B cell (primary cell): ENCODE results near the gene ITPR1. TPM values are rescaled to one million over a fixed set of nuclear protein-coding genes. Genes with fewer than 3 reads are reported as not detected.

Source experiments
- ATAC-seq: fragments of 200-7000 bp; cut with Tn5 transposase; one replicate; pipeline ENCODE4 v1.10.0; 2021; ENCODE audit warnings: low read depth, mild to moderate bottlenecking, moderate number of reproducible peaks, moderate library complexity
- CTCF ChIA-PET: fragments of 350-600 bp; sonication (Branson Sonifier 250); formaldehyde crosslinking; loops from one replicate; lab custom pipeline; 2021; ENCODE audit warnings: antibody characterized with exemption, inconsistent platforms; lab: Charles Lee
- POLR2A ChIA-PET: fragments of 350-600 bp; sonication (Branson Sonifier 250); formaldehyde crosslinking; loops from one replicate; lab custom pipeline; 2021; ENCODE audit warnings: antibody characterized with exemption; lab: Charles Lee
- DNase-seq: peaks from one replicate; pipeline ENCODE4 v3.0.0; 2013
- H2AFZ ChIP-seq: 2 replicates; pipeline ENCODE4 v1.6.1; 2012; ENCODE audit warnings: mild to moderate bottlenecking, low read depth, low read length; ENCODE audit not compliant: insufficient read depth, poor library complexity, severe bottlenecking
- H3K27ac ChIP-seq, 2 donors: 1 replicate in 1 of 2; 2 replicates in 1 of 2; pipeline ENCODE4 v1.5.1; 2012 to 2013; ENCODE audit warnings: low read length in 2 of 2, mild to moderate bottlenecking in 2 of 2, moderate library complexity in 1 of 2
- H3K27me3 ChIP-seq, 4 experiments: fragments of 200-600 bp in 1 of 4; sonication (generic) in 1 of 4; replicated peaks in 1 of 4; 1 replicate in 2 of 4; 2 replicates in 2 of 4; pipeline versions ENCODE4 v1.6.1 to v1.7.0; 2013 to 2016; ENCODE audit warnings: low read length in 3 of 4, mild to moderate bottlenecking in 2 of 4, mixed read lengths in 1 of 4, moderate library complexity in 1 of 4; ENCODE audit not compliant: insufficient read depth in 4 of 4, control insufficient read depth in 3 of 4; ENCODE audit errors: control extremely low read depth in 1 of 4
- H3K36me3 ChIP-seq, 2 experiments: replicated peaks in 1 of 2; 1 replicate in 1 of 2; 2 replicates in 1 of 2; pipeline versions ENCODE4 v1.6.1 to v1.7.1; 2013; ENCODE audit warnings: low read length in 1 of 2; ENCODE audit not compliant: insufficient read depth in 2 of 2, control insufficient read depth in 1 of 2; ENCODE audit errors: control extremely low read depth in 1 of 2, extremely low read depth in 1 of 2
- H3K4me1 ChIP-seq, 2 donors: fragments of 200-600 bp in 1 of 2; sonication (generic) in 1 of 2; 1 replicate in 1 of 2; 2 replicates in 1 of 2; pipeline versions ENCODE4 v1.5.1 to v1.6.1; 2013 to 2017; ENCODE audit warnings: low read length in 2 of 2; ENCODE audit not compliant: control insufficient read depth in 2 of 2, insufficient read depth in 2 of 2
- H3K4me2 ChIP-seq: replicated peaks from 2 replicates; pipeline ENCODE3; 2012; ENCODE audit warnings: mild to moderate bottlenecking, low read depth, low read length; ENCODE audit not compliant: poor library complexity, severe bottlenecking
- H3K4me3 ChIP-seq, 5 experiments: fragments of 200-600 bp in 1 of 5; sonication (generic) in 1 of 5; 1 replicate in 3 of 5; 2 replicates in 2 of 5; pipeline versions ENCODE4 v1.5.1 to v1.7.0; 2011 to 2016; ENCODE audit warnings: low read length in 4 of 5, mild to moderate bottlenecking in 4 of 5, low read depth in 2 of 5, control low read depth in 1 of 5, moderate library complexity in 1 of 5; ENCODE audit not compliant: insufficient read depth in 1 of 5; ENCODE audit errors: control extremely low read depth in 1 of 5, extremely low read depth in 1 of 5
- H3K79me2 ChIP-seq: fragments of 200-600 bp; sonication (generic); one replicate; pipeline ENCODE4 v1.6.0; 2016; ENCODE audit warnings: low read length; ENCODE audit not compliant: control insufficient read depth, insufficient read depth
- H3K9ac ChIP-seq: fragments of 200-600 bp; sonication (generic); 2 replicates; pipeline ENCODE4 v1.6.1; 2017; ENCODE audit warnings: mild to moderate bottlenecking, low read length, moderate library complexity
- H3K9me3 ChIP-seq, 3 donors: one replicate each; pipeline versions ENCODE4 v1.6.1 to v1.7.1; 2013; ENCODE audit warnings: low read length in 2 of 3; ENCODE audit not compliant: control insufficient read depth in 2 of 3, insufficient read depth in 1 of 3; ENCODE audit errors: control extremely low read depth in 1 of 3
- H4K20me1 ChIP-seq: 2 replicates; pipeline ENCODE4 v1.6.0; 2012; ENCODE audit warnings: mild to moderate bottlenecking, low read length; ENCODE audit not compliant: insufficient read depth, control insufficient read depth, poor library complexity, severe bottlenecking
- H3K27ac Mint-ChIP-seq: one replicate; pipeline ENCODE4 v1.8.0; 2021; ENCODE audit warnings: mixed read lengths
- H3K27me3 Mint-ChIP-seq: one replicate; pipeline ENCODE4 v1.8.0; 2021; ENCODE audit warnings: mixed read lengths
- H3K4me1 Mint-ChIP-seq: one replicate; pipeline ENCODE4 v1.8.0; 2021; ENCODE audit warnings: mixed read lengths
- H3K4me3 Mint-ChIP-seq: one replicate; pipeline ENCODE4 v1.8.0; 2021; ENCODE audit warnings: mixed read lengths
- H3K9me3 Mint-ChIP-seq: one replicate; pipeline ENCODE4 v1.8.0; 2022; ENCODE audit warnings: mixed read lengths; ENCODE audit not compliant: insufficient read depth
- EZH2 ChIP-seq: IDR thresholded peaks from 2 replicates; pipeline ENCODE4 v1.6.1; 2012; ENCODE audit warnings: borderline replicate concordance, low read depth, mild to moderate bottlenecking, moderate library complexity, low read length; ENCODE audit not compliant: insufficient read depth, poor library complexity, severe bottlenecking
- WGBS: methylation state at CpG from one replicate; pipeline ENCODE4 v1.1.5; 2013; ENCODE audit warnings: missing lambda C conversion rate; ENCODE audit not compliant: insufficient coverage; 5-methylcytosine and 5-hydroxymethylcytosine counted together
- intact Hi-C: fragments of 100-400 bp; cut with micrococcal nuclease; formaldehyde crosslinking; loops from one replicate; pipeline ENCODE4 v1.10.0; 2022
- polyA plus RNA-seq: library from polyadenylated mRNA; depleted of rRNA; stranded (reverse); fragments of >200 nt; gene quantifications from 2 replicates; pipeline ENCODE4 v1.2.3, GENCODE V29; 2012
- total RNA-seq, 2 donors: library from RNA; stranded (reverse); fragments of 120-200 nt in 1 of 2; gene quantifications; 1 replicate in 1 of 2; 2 replicates in 1 of 2; pipeline versions ENCODE4 v1.2.3 to v1.2.4, GENCODE V29; 2013 to 2022
- TF ChIP-seq, protein P1 (sequence below): fragments of 200-600 bp; IDR thresholded peaks from one replicate; pipeline ENCODE4 v1.8.0; 2022; ENCODE audit warnings: antibody characterized with exemption, mild to moderate bottlenecking

The ITPR1 gene
- total and polyA plus RNA-seq, 2 donors (not counting 1 experiment from before 2014, with no cell fraction given), result 64.0 to 332 TPM

DNA sequence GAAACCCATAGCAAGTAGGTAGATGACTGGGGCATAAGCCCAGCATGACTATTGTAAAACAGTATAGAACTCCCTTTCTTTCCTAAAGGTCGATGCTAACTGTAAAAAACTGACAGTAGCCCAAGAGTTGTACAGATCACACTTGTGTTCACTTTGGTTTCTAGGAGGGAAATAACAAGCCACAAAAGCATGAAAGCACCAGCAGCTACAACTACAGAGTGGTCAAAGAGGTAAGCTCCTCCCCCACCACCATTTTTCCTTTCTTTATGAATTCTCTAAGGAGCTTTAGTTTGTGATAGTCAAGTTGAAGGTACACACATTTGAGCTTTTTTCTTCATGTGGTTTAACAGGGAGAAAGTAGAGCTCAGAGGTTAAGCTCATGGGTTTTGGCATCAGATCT, 191.0 kb downstream of the ITPR1 start:
- H3K36me3 ChIP-seq, result peaks cover 15 to 98% of the 10 kb centered on the region in 2 experiments
- no peaks in the 10 kb centered on the region for H3K79me2 ChIP-seq
- no CpG with 5 or more reads among the region's 1 CpG for WGBS
- no peaks in the 10 kb centered on the region for H3K27me3 Mint-ChIP-seq
- H3K4me1 Mint-ChIP-seq, result no peaks in the 10 kb centered on the region
- no peaks in the 10 kb centered on the region for H3K9me3 ChIP-seq
- no peaks in the 10 kb centered on the region for H3K9me3 Mint-ChIP-seq
- intact Hi-C loops, result no loop called here
- CTCF ChIA-PET, result interaction anchor here (0.6 to 1.1 kb wide), 3 partner anchors 12 to 333 kb away, joined by 3 to 4 read pairs (median 3); no protein-coding TSS in a partner anchor
- no peak overlapping the region for H3K4me2 ChIP-seq
- H3K27ac Mint-ChIP-seq, result no peak overlapping the region
- TF ChIP-seq, protein P1, sequence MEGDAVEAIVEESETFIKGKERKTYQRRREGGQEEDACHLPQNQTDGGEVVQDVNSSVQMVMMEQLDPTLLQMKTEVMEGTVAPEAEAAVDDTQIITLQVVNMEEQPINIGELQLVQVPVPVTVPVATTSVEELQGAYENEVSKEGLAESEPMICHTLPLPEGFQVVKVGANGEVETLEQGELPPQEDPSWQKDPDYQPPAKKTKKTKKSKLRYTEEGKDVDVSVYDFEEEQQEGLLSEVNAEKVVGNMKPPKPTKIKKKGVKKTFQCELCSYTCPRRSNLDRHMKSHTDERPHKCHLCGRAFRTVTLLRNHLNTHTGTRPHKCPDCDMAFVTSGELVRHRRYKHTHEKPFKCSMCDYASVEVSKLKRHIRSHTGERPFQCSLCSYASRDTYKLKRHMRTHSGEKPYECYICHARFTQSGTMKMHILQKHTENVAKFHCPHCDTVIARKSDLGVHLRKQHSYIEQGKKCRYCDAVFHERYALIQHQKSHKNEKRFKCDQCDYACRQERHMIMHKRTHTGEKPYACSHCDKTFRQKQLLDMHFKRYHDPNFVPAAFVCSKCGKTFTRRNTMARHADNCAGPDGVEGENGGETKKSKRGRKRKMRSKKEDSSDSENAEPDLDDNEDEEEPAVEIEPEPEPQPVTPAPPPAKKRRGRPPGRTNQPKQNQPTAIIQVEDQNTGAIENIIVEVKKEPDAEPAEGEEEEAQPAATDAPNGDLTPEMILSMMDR, result no peak
- no peak for TF ChIP-seq EZH2
- H2AFZ ChIP-seq, result no peak overlapping the region
- no peak for DNase-seq
- no peaks in the 10 kb centered on the region for H3K4me1 ChIP-seq
- H3K27ac ChIP-seq, result no peak overlapping the region
- POLR2A ChIA-PET, result no interaction called here
- H3K4me3 Mint-ChIP-seq, result no peak overlapping the region
- no peaks in the 10 kb centered on the region for H3K27me3 ChIP-seq
- H3K4me3 ChIP-seq, result no peak overlapping the region
- ATAC-seq, result no peak
- H4K20me1 ChIP-seq, result no peaks in the 10 kb centered on the region
- H3K9ac ChIP-seq, result no peak overlapping the region

- no peaks in the 10 kb centered on the region for H3K4me1 Mint-ChIP-seq
- Histone ChIP-seq H3K9ac (no peak overlapping the region), H3K79me2 (no peaks in the 10 kb centered on the region), H3K27ac (no peak overlapping the region), H3K4me3 (no peak overlapping the region), H3K4me1 (no peaks in the 10 kb centered on the region), H3K4me2 (no peak overlapping the region), H3K9me3 (peaks cover 0 to 2% (median 0%) of the 10 kb centered on the region in 3 donors), H3K27me3 (no peaks in the 10 kb centered on the region), H4K20me1 (no peaks in the 10 kb centered on the region), H3K36me3 (peaks cover 20 to 98% of the 10 kb centered on the region in 2 experiments), H2AFZ (no peak overlapping the region)
- no peaks in the 10 kb centered on the region for H3K27me3 Mint-ChIP-seq
- 100% methylated on average over 3 of the region's 10 CpGs for WGBS
- ATAC-seq (no peak), DNase-seq (no peak)
- H3K4me3 Mint-ChIP-seq, result no peak overlapping the region
- H3K27ac Mint-ChIP-seq, result no peak overlapping the region
- POLR2A ChIA-PET, result no interaction called here
- TF ChIP-seq EZH2, result no peak
- TF ChIP-seq, protein P1, result no peak
- intact Hi-C loops, result no loop called here
- CTCF ChIA-PET, result interaction anchor here (1.1 kb wide), 1 partner anchor 13 kb away, joined by 3 read pairs; no protein-coding TSS in a partner anchor
- peaks cover 3% of the 10 kb centered on the region for H3K9me3 Mint-ChIP-seq
These were observed 191.8 kb downstream of the ITPR1 start for GRCh38 chr3:4684976-4685375.
